Heart right ventricle (tissue), 16 donors: ENCODE measurements around the gene LONP2. TPM values are rescaled to one million over a fixed set of nuclear protein-coding genes. Genes with fewer than 3 reads are reported as not detected.

Experiments used
- ATAC-seq, 8 donors: fragments of 200-7000 bp; cut with Tn5 transposase; one replicate each; pipeline ENCODE4 v1.9.1; 2020; ENCODE audit warnings: mild to moderate bottlenecking in 8 of 8, moderate library complexity in 8 of 8, moderate number of reproducible peaks in 1 of 8
- DNase-seq, 2 donors: peaks; one replicate each; pipeline ENCODE4 v3.0.0-alpha.2; 2020
- H3K27ac ChIP-seq, 10 donors: fragments of 200-600 bp; sonication (generic) in 2 of 10; one replicate each; pipeline versions ENCODE4 v1.5.0 to v1.8.0; 2020 to 2022; ENCODE audit warnings: mild to moderate bottlenecking in 3 of 10
- H3K27me3 ChIP-seq, 7 donors: fragments of 200-600 bp; one replicate each; pipeline ENCODE4 v1.8.0; 2021 to 2022; ENCODE audit warnings: mild to moderate bottlenecking in 2 of 7
- H3K36me3 ChIP-seq, 9 donors: fragments of 200-600 bp; sonication (generic) in 1 of 9; one replicate each; pipeline versions ENCODE4 v1.5.0 to v1.8.0; 2020 to 2022; ENCODE audit warnings: mild to moderate bottlenecking in 2 of 9
- H3K4me1 ChIP-seq, 9 donors: fragments of 200-600 bp; sonication (generic) in 1 of 9; one replicate each; pipeline versions ENCODE4 v1.5.0 to v1.8.0; 2020 to 2022; ENCODE audit warnings: mild to moderate bottlenecking in 4 of 9
- H3K4me3 ChIP-seq, 10 donors: fragments of 200-600 bp; sonication (generic) in 2 of 10; one replicate each; pipeline versions ENCODE4 v1.5.0 to v1.8.0; 2020 to 2022; ENCODE audit warnings: mild to moderate bottlenecking in 7 of 10, moderate library complexity in 2 of 10
- H3K9me3 ChIP-seq, 11 donors: fragments of 200-600 bp in 10 of 11; sonication (generic) in 2 of 11; one replicate each; pipeline versions ENCODE4 v1.5.0 to v1.8.0; 2013 to 2022; ENCODE audit warnings: mild to moderate bottlenecking in 2 of 11, control low read depth in 1 of 11, moderate library complexity in 1 of 11
- CTCF ChIP-seq, 9 donors: fragments of 200-600 bp; sonication (generic) in 2 of 9; IDR thresholded peaks; one replicate each; pipeline versions ENCODE4 v1.5.0 to v1.8.0; 2021 to 2022; ENCODE audit warnings: antibody characterized with exemption in 9 of 9, mild to moderate bottlenecking in 5 of 9, moderate library complexity in 1 of 9
- WGBS, 2 donors: extraction: QIAGEN DNeasy Blood & Tissue Kit; methylation state at CpG; one replicate each; pipeline ENCODE4 v1.1.7; 2013; ENCODE audit warnings: inconsistent platforms in 1 of 2; 5-methylcytosine and 5-hydroxymethylcytosine counted together
- intact Hi-C, 10 donors: fragments of 100-400 bp; cut with DNase I; formaldehyde crosslinking; loops; one replicate each; pipeline versions ENCODE4 v1.11.1 to v1.14.2; 2022
- polyA plus RNA-seq, 2 donors: library from polyadenylated mRNA; stranded (reverse); fragments of 200-250 nt; gene quantifications; one replicate each; pipeline ENCODE4 v1.2.3, GENCODE V29; 2013
- total RNA-seq, 10 donors: library from RNA; stranded (reverse); fragmentation: NEBNext Ultra II Directional in 3 of 10; extraction: Animal tissue kit (Norgen Biotek cat#: 25700) in 3 of 10; gene quantifications; one replicate each; pipeline versions ENCODE4 v1.2.1 to v1.2.4, GENCODE V29; 2021 to 2023
- donor health status: Arrhythmogenic right ventricular cardiomyopathy.
- donor health status: ischemic (EF 13 %, LVEDD 7.1; RV severe dilation, severe dysfunction).
- donor health status: healthy with polysubstance abuse.
- donor health status: DM: no; HTN: yes; CAD: no.
- donor health status: DM: no; HTN: no; CAD: no.
- donor health status: ischemic (EF 25% LVEDD 6.9; RV normal size, moderate dysfunction).
- donor health status: ischemic (EF 25% LVEDD 5.7; RV mildly dilated, moderate dysfunction).
- donor health status: healthy.
- donor health status: DM: yes; HTN: yes; CAD: no.
- donor health status: Ischemic cardiomyopathy.
- donor health status: ischemic (EF 35%, LVEDD 5.7; RV mildly dilated, moderate dysfunction).
- donor health status: nonischemic (EF 11% LVEDD 7.7; RV severe dilation, severe dysfunction).
- donor health status: DM: yes; HTN: yes; CAD: no.
- donor health status: PGD.
- donor health status: ischemic (EF 29% LVEDD 5.4; RV normal size, mild dysfunction).
- donor health status: nonischemic (EF 23%, LVEDD 6.1; RV moderate dilation, normal function).

LONP2 gene
- total and polyA plus RNA-seq, 12 donors, result 16.5 to 86.6 (median 74.5) TPM

DNA sequence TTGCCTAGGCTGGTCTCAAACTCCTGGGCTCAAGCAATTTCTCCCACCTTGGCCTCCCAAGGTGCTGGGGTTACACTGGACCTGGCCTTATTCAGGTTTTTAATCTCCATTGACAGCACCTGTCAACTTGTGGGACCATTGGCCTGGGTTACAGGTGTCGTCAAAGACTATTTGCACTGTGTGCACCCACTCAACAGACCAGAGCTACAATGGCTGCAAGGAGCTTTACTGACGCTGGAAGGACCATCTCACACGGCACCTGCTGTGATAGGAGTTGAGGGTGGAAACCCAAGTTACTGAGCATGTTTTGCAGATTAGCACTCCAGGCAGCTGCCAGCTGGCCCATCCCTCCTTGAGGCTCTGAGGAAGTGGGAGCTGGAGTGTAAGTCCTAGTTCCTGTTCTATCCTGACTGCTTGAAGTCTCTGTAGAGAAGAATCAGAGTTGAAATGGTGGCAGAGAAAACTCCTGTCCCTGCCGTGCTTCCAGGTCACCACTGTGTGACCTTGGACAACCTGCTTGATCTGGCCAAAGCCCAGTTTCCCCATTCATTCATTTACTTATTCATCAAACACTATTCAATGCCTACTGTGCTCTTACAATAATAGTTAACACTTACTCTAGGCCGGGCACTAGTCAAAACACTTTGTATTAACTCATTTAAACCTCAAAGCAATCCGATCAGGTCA lies 42.4 kb upstream of the LONP2 start:
- 67 to 74% methylated on average over 6 of the region's 6 CpGs for WGBS, 2 donors
- TF ChIP-seq CTCF (IDR thresholded peaks at IDR 0.05), result no peak
- no peak for DNase-seq

GRCh38 chr16:48203974-48204824 lies 39.9 kb upstream of the LONP2 start:
- Histone ChIP-seq H3K36me3 (no peaks in the 10 kb centered on the region), H3K4me3 (no peak overlapping the region), H3K27ac (no peak overlapping the region), H3K27me3 (peaks cover 0 to 20% (median 7%) of the 10 kb centered on the region in 7 donors), H3K4me1 (no peaks in the 10 kb centered on the region), H3K9me3 (no peaks in the 10 kb centered on the region)
- ATAC-seq, result no peak
- TF ChIP-seq CTCF (IDR thresholded peaks at IDR 0.05), result no peak
- intact Hi-C loops, result no loop called here
- no peak for DNase-seq
- WGBS, 2 donors, result 85 to 88% methylated on average over 8 of the region's 8 CpGs

More for the DNA sequence above, 42.4 kb upstream of the LONP2 start:
- Histone ChIP-seq H3K9me3 (peaks cover 0 to 6% (median 0%) of the 10 kb centered on the region in 11 donors), H3K36me3 (no peaks in the 10 kb centered on the region), H3K4me1 (no peaks in the 10 kb centered on the region), H3K27me3 (peaks cover 0 to 3% (median 0%) of the 10 kb centered on the region in 7 donors), H3K27ac (no peak overlapping the region), H3K4me3 (no peak overlapping the region)
- no peak for ATAC-seq
- intact Hi-C loops, result no loop called here

DNA sequence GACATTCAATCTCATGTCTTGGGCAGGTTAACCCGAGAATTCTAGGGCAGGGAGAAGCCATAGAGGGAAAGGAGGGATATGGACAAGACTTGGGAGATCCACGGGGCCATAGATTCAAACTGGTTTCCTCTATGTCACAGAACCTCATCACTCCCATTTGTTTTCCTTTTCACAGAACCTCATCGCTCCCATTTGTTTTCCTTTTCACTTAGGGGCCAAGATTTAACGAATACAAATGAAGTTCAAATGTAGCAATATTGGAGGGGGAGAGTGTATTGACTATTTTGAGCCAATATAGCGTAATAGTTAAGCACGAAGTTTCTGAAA lies 39.3 kb upstream of the LONP2 start:
- no peak for ATAC-seq

More for the DNA sequence above, 39.3 kb upstream of the LONP2 start:
- WGBS, 2 donors, result 86 to 88% methylated on average over 6 of the region's 6 CpGs
- Histone ChIP-seq H3K4me1 (no peaks in the 10 kb centered on the region), H3K27me3 (peaks cover 0 to 20% (median 7%) of the 10 kb centered on the region in 7 donors), H3K27ac (no peak overlapping the region), H3K36me3 (no peaks in the 10 kb centered on the region), H3K9me3 (no peaks in the 10 kb centered on the region), H3K4me3 (no peak overlapping the region)
- no peak for DNase-seq
- intact Hi-C loops, result no loop called here
- TF ChIP-seq CTCF (IDR thresholded peaks at IDR 0.05), result no peak
